Heart right ventricle (tissue), 16 donors: Measurements from ENCODE around the gene TRIM36. TPM values are rescaled to one million over a fixed set of nuclear protein-coding genes. Genes with fewer than 3 reads are reported as not detected.

ENCODE experiments used
- ATAC-seq, 8 donors: fragments of 200-7000 bp; cut with Tn5 transposase; one replicate each; pipeline ENCODE4 v1.9.1; 2020; ENCODE audit warnings: mild to moderate bottlenecking in 8 of 8, moderate library complexity in 8 of 8, moderate number of reproducible peaks in 1 of 8
- DNase-seq, 2 donors: peaks; one replicate each; pipeline ENCODE4 v3.0.0-alpha.2; 2020
- H3K27ac ChIP-seq, 10 donors: fragments of 200-600 bp; sonication (generic) in 2 of 10; one replicate each; pipeline versions ENCODE4 v1.5.0 to v1.8.0; 2020 to 2022; ENCODE audit warnings: mild to moderate bottlenecking in 3 of 10
- H3K27me3 ChIP-seq, 7 donors: fragments of 200-600 bp; one replicate each; pipeline ENCODE4 v1.8.0; 2021 to 2022; ENCODE audit warnings: mild to moderate bottlenecking in 2 of 7
- H3K36me3 ChIP-seq, 9 donors: fragments of 200-600 bp; sonication (generic) in 1 of 9; one replicate each; pipeline versions ENCODE4 v1.5.0 to v1.8.0; 2020 to 2022; ENCODE audit warnings: mild to moderate bottlenecking in 2 of 9
- H3K4me1 ChIP-seq, 9 donors: fragments of 200-600 bp; sonication (generic) in 1 of 9; one replicate each; pipeline versions ENCODE4 v1.5.0 to v1.8.0; 2020 to 2022; ENCODE audit warnings: mild to moderate bottlenecking in 4 of 9
- H3K4me3 ChIP-seq, 10 donors: fragments of 200-600 bp; sonication (generic) in 2 of 10; one replicate each; pipeline versions ENCODE4 v1.5.0 to v1.8.0; 2020 to 2022; ENCODE audit warnings: mild to moderate bottlenecking in 7 of 10, moderate library complexity in 2 of 10
- H3K9me3 ChIP-seq, 11 donors: fragments of 200-600 bp in 10 of 11; sonication (generic) in 2 of 11; one replicate each; pipeline versions ENCODE4 v1.5.0 to v1.8.0; 2013 to 2022; ENCODE audit warnings: mild to moderate bottlenecking in 2 of 11, control low read depth in 1 of 11, moderate library complexity in 1 of 11
- CTCF ChIP-seq, 9 donors: fragments of 200-600 bp; sonication (generic) in 2 of 9; IDR thresholded peaks; one replicate each; pipeline versions ENCODE4 v1.5.0 to v1.8.0; 2021 to 2022; ENCODE audit warnings: antibody characterized with exemption in 9 of 9, mild to moderate bottlenecking in 5 of 9, moderate library complexity in 1 of 9
- WGBS, 2 donors: extraction: QIAGEN DNeasy Blood & Tissue Kit; methylation state at CpG; one replicate each; pipeline ENCODE4 v1.1.7; 2013; ENCODE audit warnings: inconsistent platforms in 1 of 2; 5-methylcytosine and 5-hydroxymethylcytosine counted together
- intact Hi-C, 10 donors: fragments of 100-400 bp; cut with DNase I; formaldehyde crosslinking; loops; one replicate each; pipeline versions ENCODE4 v1.11.1 to v1.14.2; 2022
- polyA plus RNA-seq, 2 donors: library from polyadenylated mRNA; stranded (reverse); fragments of 200-250 nt; gene quantifications; one replicate each; pipeline ENCODE4 v1.2.3, GENCODE V29; 2013
- total RNA-seq, 10 donors: library from RNA; stranded (reverse); fragmentation: NEBNext Ultra II Directional in 3 of 10; extraction: Animal tissue kit (Norgen Biotek cat#: 25700) in 3 of 10; gene quantifications; one replicate each; pipeline versions ENCODE4 v1.2.1 to v1.2.4, GENCODE V29; 2021 to 2023
- donor health status: Arrhythmogenic right ventricular cardiomyopathy.
- donor health status: ischemic (EF 13 %, LVEDD 7.1; RV severe dilation, severe dysfunction).
- donor health status: healthy with polysubstance abuse.
- donor health status: DM: no; HTN: yes; CAD: no.
- donor health status: DM: no; HTN: no; CAD: no.
- donor health status: ischemic (EF 25% LVEDD 6.9; RV normal size, moderate dysfunction).
- donor health status: ischemic (EF 25% LVEDD 5.7; RV mildly dilated, moderate dysfunction).
- donor health status: healthy.
- donor health status: DM: yes; HTN: yes; CAD: no.
- donor health status: Ischemic cardiomyopathy.
- donor health status: ischemic (EF 35%, LVEDD 5.7; RV mildly dilated, moderate dysfunction).
- donor health status: nonischemic (EF 11% LVEDD 7.7; RV severe dilation, severe dysfunction).
- donor health status: DM: yes; HTN: yes; CAD: no.
- donor health status: PGD.
- donor health status: ischemic (EF 29% LVEDD 5.4; RV normal size, mild dysfunction).
- donor health status: nonischemic (EF 23%, LVEDD 6.1; RV moderate dilation, normal function).

The TRIM36 gene
- total and polyA plus RNA-seq, 12 donors: 0.06 to 2.2 (median 0.35) TPM

- Histone ChIP-seq H3K9me3 (peaks cover 0 to 5% (median 0%) of the 10 kb centered on the region in 11 donors), H3K27me3 (peaks cover 0 to 11% (median 0%) of the 10 kb centered on the region in 7 donors), H3K4me1 (no peaks in the 10 kb centered on the region), H3K4me3 (no peak overlapping the region), H3K27ac (no peak overlapping the region), H3K36me3 (no peaks in the 10 kb centered on the region)
- DNase-seq (no peak), ATAC-seq (no peak)
- WGBS, 2 donors: 85 to 91% methylated on average over 2 of the region's 2 CpGs
- intact Hi-C loops: no loop called here
- TF ChIP-seq CTCF (IDR thresholded peaks at IDR 0.05): no peak
Observed at GRCh38 chr5:115079924-115080623, 89.6 kb downstream of the TRIM36 start.

Other genes starting within 250 kb of the TRIM36 start
- gene PGGT1B, start 93.0 kb upstream of the TRIM36 start, total RNA-seq: 10 to 100 TPM; 21.1 to 31.7 (median 28.7) TPM
- gene PGGT1B, start 93.0 kb upstream of the TRIM36 start, polyA plus RNA-seq: 1 to 10 TPM; 2.0 to 2.8 TPM
- 1 to 10 TPM; 3.3 to 7.5 (median 4.8) TPM for gene CCDC112, start 126.7 kb upstream of the TRIM36 start, total RNA-seq
- 10 to 100 TPM in 1 of 2 donors, 1 to 10 TPM in 1; 3.0 to 10.8 TPM for gene CCDC112, start 126.7 kb upstream of the TRIM36 start, polyA plus RNA-seq